ENCODE data around the gene DNASE1L1.

DNASE1L1 gene

GRCh38 chrX:154408659-154409221 lies 314 bp downstream of the DNASE1L1 start:
- peak overlapping the region; percentile 36 to 60 for H3K4me3 ChIP-seq (replicated peaks in 1 of 2; ENCODE audit: low read depth in 2 of 2, low read length in 2 of 2)
- TF ChIP-seq, protein P1, sequence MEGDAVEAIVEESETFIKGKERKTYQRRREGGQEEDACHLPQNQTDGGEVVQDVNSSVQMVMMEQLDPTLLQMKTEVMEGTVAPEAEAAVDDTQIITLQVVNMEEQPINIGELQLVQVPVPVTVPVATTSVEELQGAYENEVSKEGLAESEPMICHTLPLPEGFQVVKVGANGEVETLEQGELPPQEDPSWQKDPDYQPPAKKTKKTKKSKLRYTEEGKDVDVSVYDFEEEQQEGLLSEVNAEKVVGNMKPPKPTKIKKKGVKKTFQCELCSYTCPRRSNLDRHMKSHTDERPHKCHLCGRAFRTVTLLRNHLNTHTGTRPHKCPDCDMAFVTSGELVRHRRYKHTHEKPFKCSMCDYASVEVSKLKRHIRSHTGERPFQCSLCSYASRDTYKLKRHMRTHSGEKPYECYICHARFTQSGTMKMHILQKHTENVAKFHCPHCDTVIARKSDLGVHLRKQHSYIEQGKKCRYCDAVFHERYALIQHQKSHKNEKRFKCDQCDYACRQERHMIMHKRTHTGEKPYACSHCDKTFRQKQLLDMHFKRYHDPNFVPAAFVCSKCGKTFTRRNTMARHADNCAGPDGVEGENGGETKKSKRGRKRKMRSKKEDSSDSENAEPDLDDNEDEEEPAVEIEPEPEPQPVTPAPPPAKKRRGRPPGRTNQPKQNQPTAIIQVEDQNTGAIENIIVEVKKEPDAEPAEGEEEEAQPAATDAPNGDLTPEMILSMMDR (IDR thresholded peaks at IDR 0.05; ENCODE audit: low read depth, low read length), result no peak
- no peak for DNase-seq (ENCODE audit: low read depth in 2 of 2)

DNA sequence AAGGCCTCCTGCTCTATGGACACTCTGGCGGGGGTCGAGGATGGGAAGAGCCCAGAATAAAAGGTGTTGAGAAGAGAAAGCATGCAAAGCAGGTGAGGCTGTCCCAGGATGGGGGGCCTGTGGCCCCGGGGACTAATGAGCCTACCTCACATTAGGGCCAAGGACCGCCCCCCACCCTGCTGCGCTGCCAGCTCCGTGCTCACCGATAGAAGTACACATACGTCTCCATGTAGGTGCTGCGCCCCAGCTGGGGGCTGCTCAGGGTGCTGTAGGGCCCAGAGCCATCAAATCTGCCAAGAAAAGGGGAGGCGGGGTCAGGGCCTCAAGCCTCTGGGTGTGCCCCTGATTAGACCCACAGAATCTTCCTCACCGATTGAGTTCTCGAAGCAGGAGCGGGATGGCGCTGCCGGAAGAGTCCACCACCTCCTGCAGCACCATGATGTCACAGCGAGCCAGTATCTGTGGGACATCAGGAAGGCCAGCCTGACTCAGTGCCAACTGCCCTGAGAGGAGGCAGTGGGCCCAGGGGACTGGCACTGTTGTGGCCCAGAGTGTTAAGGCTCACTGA lies 4.3 kb downstream of the DNASE1L1 start:
- no peak overlapping the region for H3K4me3 ChIP-seq (replicated peaks in 1 of 2; ENCODE audit: low read depth in 2 of 2, low read length in 2 of 2)
- DNase-seq (ENCODE audit: low read depth in 2 of 2), result no peak
- TF ChIP-seq, protein P1 (IDR thresholded peaks at IDR 0.05; ENCODE audit: low read depth, low read length), result no peak

DNA sequence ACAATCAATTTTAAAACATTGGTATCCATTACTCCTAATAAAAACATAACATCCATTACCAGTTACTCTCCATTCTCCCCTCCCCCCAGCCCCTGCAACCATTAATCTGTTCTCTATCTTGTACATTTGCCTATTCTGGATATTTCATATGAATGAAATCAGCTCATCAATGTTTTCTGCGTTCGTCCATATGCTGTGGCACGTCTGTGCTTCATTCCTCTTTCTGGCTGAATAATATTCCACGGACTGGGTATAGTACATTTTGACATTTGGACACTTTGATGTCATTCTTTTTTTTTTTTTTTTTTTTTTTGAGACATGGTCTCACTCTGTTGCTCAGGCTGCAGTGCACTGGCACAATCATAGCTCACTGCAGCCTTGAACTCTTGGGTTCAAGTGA lies 5.2 kb downstream of the DNASE1L1 start:
- H3K4me3 ChIP-seq (replicated peaks in 1 of 2; ENCODE audit: low read depth in 2 of 2, low read length in 2 of 2), result no peak overlapping the region
- TF ChIP-seq, protein P1 (IDR thresholded peaks at IDR 0.05; ENCODE audit: low read depth, low read length), result no peak
- DNase-seq (ENCODE audit: low read depth in 2 of 2), result no peak

DNA sequence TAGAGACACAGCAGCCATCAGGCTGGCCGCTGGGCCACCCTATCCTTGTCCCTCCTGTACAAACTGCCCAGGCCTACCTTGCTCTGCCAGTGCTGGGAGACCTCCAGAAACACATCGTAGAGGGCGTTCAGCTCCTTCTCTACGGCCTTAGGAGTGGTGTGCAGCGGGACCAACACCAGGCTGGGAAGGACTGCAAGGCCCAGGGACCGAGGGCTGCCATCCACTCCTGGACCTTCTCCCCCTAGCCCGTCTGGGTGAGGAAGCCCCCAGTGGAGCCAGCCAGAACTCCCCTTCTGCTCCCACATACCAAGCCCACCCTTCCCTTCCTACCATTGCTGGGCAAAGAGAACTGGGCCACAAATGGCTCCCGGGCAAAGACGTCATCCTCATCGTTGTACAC lies 5.9 kb downstream of the DNASE1L1 start:
- DNase-seq (ENCODE audit: low read depth in 2 of 2), result no peak
- TF ChIP-seq, protein P1 (IDR thresholded peaks at IDR 0.05; ENCODE audit: low read depth, low read length), result no peak
- no peak overlapping the region for H3K4me3 ChIP-seq (replicated peaks in 1 of 2; ENCODE audit: low read depth in 2 of 2, low read length in 2 of 2)

- no peak overlapping the region for H3K4me3 ChIP-seq (replicated peaks in 1 of 2; ENCODE audit: low read depth in 2 of 2, low read length in 2 of 2)
- TF ChIP-seq, protein P1 (IDR thresholded peaks at IDR 0.05; ENCODE audit: low read depth, low read length), result no peak
- no peak for DNase-seq (ENCODE audit: low read depth in 2 of 2)
These were observed 6.4 kb downstream of the DNASE1L1 start for GRCh38 chrX:154402622-154403127.

DNA sequence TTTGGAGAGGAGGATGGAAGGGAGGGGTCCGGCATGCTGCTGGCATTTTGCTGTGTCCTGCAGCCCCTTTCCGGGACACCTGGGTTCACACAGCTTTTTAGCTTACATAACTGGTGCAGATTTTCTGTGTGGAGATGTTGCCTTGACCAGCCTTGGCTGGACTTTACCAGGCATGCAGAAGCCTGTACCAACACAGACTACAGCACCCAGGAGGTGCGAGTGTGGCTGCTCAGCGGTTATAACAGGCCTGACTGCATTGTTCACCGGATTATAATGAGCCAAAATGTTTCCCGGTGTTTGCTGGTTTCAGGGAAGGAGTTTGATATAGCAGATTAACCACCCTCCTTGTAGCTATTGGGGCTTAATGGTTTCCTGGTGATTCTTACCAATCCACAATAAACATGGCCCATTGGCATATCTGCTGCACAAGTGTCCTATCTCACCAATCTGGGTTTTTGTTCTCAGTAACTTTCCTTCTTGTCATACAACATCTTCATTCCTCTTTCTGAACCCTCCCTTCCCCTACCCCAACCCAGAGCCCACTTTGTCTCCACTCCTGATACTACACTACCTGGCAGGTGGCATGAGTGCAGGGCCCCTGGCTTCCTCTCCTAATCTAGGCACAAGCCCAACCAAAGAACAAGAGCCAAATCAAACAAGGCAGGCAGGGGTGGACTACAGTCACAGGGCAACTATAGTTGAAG lies 7.0 kb downstream of the DNASE1L1 start:
- TF ChIP-seq, protein P1 (IDR thresholded peaks at IDR 0.05; ENCODE audit: low read depth, low read length), result no peak
- no peak overlapping the region for H3K4me3 ChIP-seq (replicated peaks in 1 of 2; ENCODE audit: low read depth in 2 of 2, low read length in 2 of 2)
- peak; percentile 28 to 30 for DNase-seq (ENCODE audit: low read depth in 2 of 2)

All from cardiac fibroblast (primary cell).